Testis (tissue), 3 donors: ENCODE measurements around the gene KCNK4. TPM values are rescaled to one million over a fixed set of nuclear protein-coding genes. Genes with fewer than 3 reads are reported as not detected.

Experiments used
- DNase-seq: peaks from one replicate; pipeline ENCODE4 v3.0.0-alpha.2; 2019
- H3K27ac ChIP-seq, 2 donors: fragments of 200-600 bp; sonication (generic); one replicate each; pipeline ENCODE4 v1.5.1; 2019
- H3K27me3 ChIP-seq: fragments of 200-600 bp; sonication (generic); one replicate; pipeline ENCODE4 v1.5.1; 2019
- H3K36me3 ChIP-seq: fragments of 200-600 bp; sonication (generic); one replicate; pipeline ENCODE4 v1.5.1; 2017; ENCODE audit warnings: low read depth; ENCODE audit errors: missing control alignments
- H3K4me1 ChIP-seq: fragments of 200-600 bp; sonication (generic); one replicate; pipeline ENCODE4 v1.5.1; 2019
- H3K4me3 ChIP-seq, 2 donors: fragments of 200-600 bp; sonication (generic); one replicate each; pipeline ENCODE4 v1.5.1; 2017 to 2019
- H3K9me3 ChIP-seq: fragments of 200-600 bp; sonication (generic); one replicate; pipeline ENCODE4 v1.5.1; 2017
- POLR2A ChIP-seq: fragments of 450-650 bp; IDR thresholded peaks from one replicate; pipeline ENCODE4 v1.6.1; 2017; ENCODE audit warnings: antibody characterized with exemption, mild to moderate bottlenecking, moderate library complexity
- WGBS, 2 donors: methylation state at CpG; one replicate each; pipeline ENCODE4 v1.1.5; 2018; 5-methylcytosine and 5-hydroxymethylcytosine counted together
- intact Hi-C: fragments of 100-400 bp; cut with DNase I; formaldehyde crosslinking; loops from one replicate; pipeline ENCODE4 v1.15.1; 2023; ENCODE audit warnings: low total_unique reads
- polyA plus RNA-seq: library from polyadenylated mRNA; stranded (reverse); fragments of 350-450 nt; fragmentation: Illumina TruSeq; extraction: RNeasy Lipid Tissue Mini Kit (QIAGEN cat#74804); gene quantifications from one replicate; pipeline ENCODE4 v1.2.3, GENCODE V29; 2014; ENCODE audit warnings: low read depth, low replicate concordance; ENCODE audit not compliant: insufficient read depth
- total RNA-seq, 2 donors: library from RNA; depleted of rRNA; stranded (reverse); fragments of >200 nt; gene quantifications; one replicate each; pipeline ENCODE4 v1.2.3, GENCODE V29; 2016
- TF ChIP-seq, protein P1 (sequence below), 3 experiments: fragments of 450-650 bp in 2 of 3; fragments of 200-600 bp in 1 of 3; sonication (generic) in 1 of 3; IDR thresholded peaks; one replicate each; pipeline ENCODE4 v1.5.1; 2016 to 2019; ENCODE audit warnings: antibody characterized with exemption in 3 of 3, mild to moderate bottlenecking in 2 of 3, moderate library complexity in 1 of 3

The KCNK4 gene
- total and polyA plus RNA-seq, 3 donors from 2014 or later = 0.24 TPM; not detected in 2

DNA sequence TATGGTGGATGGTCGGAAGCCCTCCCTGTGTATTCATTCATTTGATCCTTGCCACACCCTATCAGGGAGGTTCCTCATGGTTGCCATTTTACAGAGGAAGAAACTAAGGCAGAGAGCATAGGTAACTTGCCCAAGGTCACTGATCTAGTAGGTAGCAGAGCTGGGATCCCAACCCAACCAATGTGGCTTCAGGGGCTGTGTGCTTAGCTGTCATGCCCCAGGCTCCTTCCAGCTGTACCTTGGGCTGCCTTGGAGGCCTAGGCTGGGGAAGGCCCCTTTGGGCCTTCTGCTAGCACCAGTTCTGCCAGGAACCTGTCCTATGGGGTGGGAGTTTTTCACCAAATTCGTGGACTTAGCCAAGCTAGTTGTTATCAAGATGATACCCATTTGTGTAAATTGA, 15.3 kb upstream of the KCNK4 start:
- TF ChIP-seq, protein P1, sequence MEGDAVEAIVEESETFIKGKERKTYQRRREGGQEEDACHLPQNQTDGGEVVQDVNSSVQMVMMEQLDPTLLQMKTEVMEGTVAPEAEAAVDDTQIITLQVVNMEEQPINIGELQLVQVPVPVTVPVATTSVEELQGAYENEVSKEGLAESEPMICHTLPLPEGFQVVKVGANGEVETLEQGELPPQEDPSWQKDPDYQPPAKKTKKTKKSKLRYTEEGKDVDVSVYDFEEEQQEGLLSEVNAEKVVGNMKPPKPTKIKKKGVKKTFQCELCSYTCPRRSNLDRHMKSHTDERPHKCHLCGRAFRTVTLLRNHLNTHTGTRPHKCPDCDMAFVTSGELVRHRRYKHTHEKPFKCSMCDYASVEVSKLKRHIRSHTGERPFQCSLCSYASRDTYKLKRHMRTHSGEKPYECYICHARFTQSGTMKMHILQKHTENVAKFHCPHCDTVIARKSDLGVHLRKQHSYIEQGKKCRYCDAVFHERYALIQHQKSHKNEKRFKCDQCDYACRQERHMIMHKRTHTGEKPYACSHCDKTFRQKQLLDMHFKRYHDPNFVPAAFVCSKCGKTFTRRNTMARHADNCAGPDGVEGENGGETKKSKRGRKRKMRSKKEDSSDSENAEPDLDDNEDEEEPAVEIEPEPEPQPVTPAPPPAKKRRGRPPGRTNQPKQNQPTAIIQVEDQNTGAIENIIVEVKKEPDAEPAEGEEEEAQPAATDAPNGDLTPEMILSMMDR (IDR thresholded peaks at IDR 0.05) = no peak
- TF ChIP-seq POLR2A = no peak
- 82 to 88% methylated on average over 2 of the region's 2 CpGs for WGBS, 2 donors
- no peak overlapping the region for H3K27ac ChIP-seq
- H3K36me3 ChIP-seq = no peaks in the 10 kb centered on the region
- H3K4me3 ChIP-seq = no peak overlapping the region
- no peaks in the 10 kb centered on the region for H3K27me3 ChIP-seq
- intact Hi-C loops = no loop called here
- peaks cover 13% of the 10 kb centered on the region for H3K4me1 ChIP-seq
- H3K9me3 ChIP-seq = no peaks in the 10 kb centered on the region
- no peak for DNase-seq

DNA sequence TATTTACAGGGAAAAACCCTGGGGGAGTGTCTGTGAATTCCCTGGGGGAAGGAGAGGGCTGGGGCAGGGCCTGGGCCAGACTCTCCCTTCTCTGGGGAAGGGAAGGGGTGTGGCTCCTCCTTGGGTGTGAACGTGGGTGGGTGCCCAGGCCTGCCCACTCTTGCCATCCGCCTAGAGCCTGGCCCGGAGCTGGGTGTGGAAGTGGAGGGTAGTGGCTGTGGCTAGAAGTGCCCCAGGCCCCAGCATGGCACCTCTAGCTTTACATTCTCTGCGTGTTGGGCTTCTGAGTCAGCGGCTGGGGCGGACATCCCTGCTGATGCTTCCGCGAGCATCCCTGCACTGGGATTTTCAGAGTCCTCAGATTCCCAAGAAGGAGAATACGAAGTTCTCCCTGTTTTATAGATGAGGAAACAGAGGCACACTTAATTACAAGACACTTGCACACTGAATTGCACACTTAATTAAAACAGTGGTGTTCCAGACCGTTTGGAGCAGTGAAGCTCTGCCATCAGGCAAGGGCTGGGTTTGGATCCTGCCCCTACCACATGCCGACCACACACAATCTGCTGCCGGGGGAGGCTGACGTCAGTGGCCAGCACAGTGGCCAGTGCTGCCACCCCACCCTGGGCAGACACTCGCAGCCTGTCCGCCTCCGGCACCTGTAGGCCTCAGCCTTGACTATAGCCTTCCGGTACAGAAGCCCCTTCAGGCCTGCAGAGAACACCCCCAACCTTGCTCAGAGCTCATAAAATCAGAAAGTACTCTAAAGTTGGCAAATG, 14.3 kb upstream of the KCNK4 start:
- no peak for DNase-seq
- Histone ChIP-seq H3K36me3 (no peaks in the 10 kb centered on the region), H3K27ac (no peak overlapping the region), H3K9me3 (no peaks in the 10 kb centered on the region), H3K27me3 (no peaks in the 10 kb centered on the region), H3K4me1 (peaks cover 7% of the 10 kb centered on the region), H3K4me3 (no peak overlapping the region)
- intact Hi-C loops = no loop called here
- WGBS, 2 donors = 81 to 83% methylated on average over 15 to 17 of the region's 17 CpGs
- TF ChIP-seq POLR2A = no peak
- TF ChIP-seq, protein P1 (IDR thresholded peaks at IDR 0.05) = no peak

DNA sequence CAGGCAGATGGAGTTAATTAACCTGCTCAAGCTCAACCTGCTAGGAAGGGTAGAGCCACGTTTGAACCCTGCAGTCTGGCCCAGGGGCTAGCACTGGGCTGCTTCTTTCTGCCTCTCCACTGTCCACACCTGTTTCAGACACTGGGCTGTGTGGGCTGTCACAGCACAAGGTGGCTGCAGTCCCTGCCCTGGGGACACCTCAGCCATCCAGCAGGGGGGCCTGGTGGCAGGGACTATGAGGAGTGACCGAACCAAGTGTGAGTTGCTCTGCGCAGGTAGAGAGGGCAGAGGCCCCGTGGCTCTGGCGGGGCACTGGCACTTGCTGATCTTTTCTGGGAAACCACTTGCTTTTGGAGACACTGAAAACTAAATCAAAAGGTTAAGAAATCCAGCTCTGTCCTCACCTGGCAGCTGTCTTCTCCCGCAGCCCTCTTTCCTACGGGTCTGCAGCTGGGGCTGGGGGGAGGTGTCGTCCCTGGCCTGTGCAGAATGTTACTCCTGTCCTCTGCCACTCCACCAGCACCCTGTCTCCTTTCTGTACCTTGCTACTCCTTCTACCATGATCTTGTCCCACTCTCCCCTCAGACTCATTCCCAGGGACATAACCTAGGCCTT, 12.4 kb upstream of the KCNK4 start:
- Histone ChIP-seq H3K27me3 (no peaks in the 10 kb centered on the region), H3K9me3 (no peaks in the 10 kb centered on the region), H3K36me3 (no peaks in the 10 kb centered on the region), H3K4me1 (peaks cover 7% of the 10 kb centered on the region), H3K27ac (no peak overlapping the region), H3K4me3 (no peak overlapping the region)
- intact Hi-C loops = no loop called here
- DNase-seq = no peak
- WGBS, 2 donors = 76 to 86% methylated on average over 4 to 8 of the region's 8 CpGs
- TF ChIP-seq POLR2A = no peak
- TF ChIP-seq, protein P1 (IDR thresholded peaks at IDR 0.05) = no peak

DNA sequence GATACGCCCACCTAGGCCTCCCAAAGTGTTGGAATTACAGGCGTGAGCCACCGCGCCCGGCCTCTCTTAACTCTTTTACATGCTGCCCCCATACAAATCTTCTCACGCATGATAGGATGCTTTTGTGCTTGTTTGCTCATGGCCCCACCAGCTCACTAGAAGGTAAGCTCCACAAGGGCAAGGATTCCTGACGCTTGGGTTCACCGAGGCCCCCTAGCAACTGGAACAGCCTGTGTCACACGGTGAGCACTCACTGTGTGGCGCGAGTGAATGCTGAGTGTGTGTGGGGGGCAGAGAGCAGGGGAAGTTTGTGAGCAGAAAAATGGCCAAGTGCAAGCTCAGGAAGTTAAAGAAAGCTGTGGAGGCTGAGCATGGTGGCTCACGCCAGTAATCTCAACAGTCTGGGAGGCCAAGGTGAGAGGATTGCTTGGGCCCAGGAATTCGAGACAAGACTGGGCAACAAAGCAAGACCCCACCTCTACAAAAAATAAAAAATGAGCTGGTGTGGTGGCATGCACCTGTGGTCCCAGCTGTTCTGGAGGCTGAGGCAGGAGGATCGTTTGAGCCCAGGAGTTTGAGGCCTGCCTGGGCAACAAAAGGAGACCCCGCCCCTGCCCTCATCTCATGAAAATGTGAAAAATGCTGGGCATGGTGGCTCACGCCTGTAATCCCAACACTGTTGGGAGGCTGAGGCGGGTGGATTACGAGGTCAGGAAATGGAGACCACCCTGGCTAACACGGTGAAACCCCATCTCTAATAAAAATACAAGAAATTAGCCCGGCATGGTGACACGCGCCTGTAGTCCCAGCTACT, 8.9 kb upstream of the KCNK4 start:
- intact Hi-C loops = no loop called here
- H3K36me3 ChIP-seq = no peaks in the 10 kb centered on the region
- TF ChIP-seq, protein P1 (IDR thresholded peaks at IDR 0.05) = no peak
- TF ChIP-seq POLR2A = no peak
- 93 to 94% methylated on average over 22 of the region's 22 CpGs for WGBS, 2 donors
- H3K9me3 ChIP-seq = no peaks in the 10 kb centered on the region
- peaks cover 23% of the 10 kb centered on the region for H3K4me1 ChIP-seq
- no peaks in the 10 kb centered on the region for H3K27me3 ChIP-seq
- no peak for DNase-seq
- H3K27ac ChIP-seq = no peak overlapping the region
- H3K4me3 ChIP-seq = no peak overlapping the region
